HG02973 (cell line): ENCODE data around the gene ITGAX.

ENCODE experiments used
- ATAC-seq: cut with Tn5 transposase; IDR thresholded peaks from one replicate; pipeline ENCODE4 v1.9.1; 2021; ENCODE audit warnings: moderate library complexity; ENCODE audit not compliant: unreplicated experiment

Gene ITGAX

DNA sequence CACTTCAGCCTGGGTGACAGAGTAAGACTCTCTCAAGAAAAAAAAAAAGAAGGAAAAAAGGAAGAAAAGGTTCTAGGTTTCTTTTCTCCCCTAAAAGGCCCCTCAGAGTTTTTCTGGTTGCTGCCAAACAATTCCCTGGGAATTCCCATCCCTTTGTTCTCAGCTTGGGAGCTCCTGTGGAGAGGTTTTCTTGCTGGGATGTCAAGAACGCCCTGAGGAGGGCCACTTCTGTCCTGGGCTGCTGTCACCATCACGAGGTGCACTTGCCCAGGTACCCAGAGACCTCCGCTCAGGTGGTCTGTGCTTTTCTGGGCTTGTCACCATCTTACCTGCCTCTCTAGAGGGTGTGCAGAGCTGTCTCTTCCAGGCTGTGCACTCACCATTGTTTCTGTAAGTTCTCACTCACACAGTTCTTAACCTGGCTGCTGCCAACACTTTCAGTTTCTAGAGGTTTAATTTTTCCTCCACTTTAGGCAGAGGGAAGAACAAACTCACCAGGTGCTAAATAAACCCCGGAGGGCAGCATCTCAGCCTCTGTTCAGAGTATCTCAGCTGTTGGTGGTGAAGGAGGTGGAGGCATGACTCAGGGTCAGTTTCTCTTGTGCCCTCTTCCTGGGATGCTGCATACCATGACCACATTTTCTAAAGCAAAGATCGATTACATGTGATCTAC, 75.5 kb downstream of the ITGAX start:
- ATAC-seq: no peak
